Gastrocnemius medialis (tissue), 4 donors: ENCODE measurements around the gene GMNC.

Experiments
- POLR2A ChIP-seq, 2 donors: fragments of 450-650 bp; IDR thresholded peaks; one replicate each; pipeline ENCODE4 v1.6.1; 2017; ENCODE audit warnings: antibody characterized with exemption in 2 of 2, mild to moderate bottlenecking in 2 of 2, moderate library complexity in 2 of 2
- TF ChIP-seq, protein P1 (sequence below), 5 experiments: fragments of 450-650 bp in 3 of 5; fragments of 200-600 bp in 2 of 5; sonication (generic) in 2 of 5; IDR thresholded peaks in 4 of 5; conservative IDR thresholded peaks in 1 of 5; 1 replicate in 4 of 5; 2 replicates in 1 of 5; pipeline ENCODE4 v1.5.1; 2016 to 2019; ENCODE audit warnings: antibody characterized with exemption in 5 of 5, mild to moderate bottlenecking in 3 of 5, moderate library complexity in 3 of 5

GRCh38 chr3:190809351-190809750 is 53.1 kb downstream of the GMNC start:
- TF ChIP-seq, protein P1, sequence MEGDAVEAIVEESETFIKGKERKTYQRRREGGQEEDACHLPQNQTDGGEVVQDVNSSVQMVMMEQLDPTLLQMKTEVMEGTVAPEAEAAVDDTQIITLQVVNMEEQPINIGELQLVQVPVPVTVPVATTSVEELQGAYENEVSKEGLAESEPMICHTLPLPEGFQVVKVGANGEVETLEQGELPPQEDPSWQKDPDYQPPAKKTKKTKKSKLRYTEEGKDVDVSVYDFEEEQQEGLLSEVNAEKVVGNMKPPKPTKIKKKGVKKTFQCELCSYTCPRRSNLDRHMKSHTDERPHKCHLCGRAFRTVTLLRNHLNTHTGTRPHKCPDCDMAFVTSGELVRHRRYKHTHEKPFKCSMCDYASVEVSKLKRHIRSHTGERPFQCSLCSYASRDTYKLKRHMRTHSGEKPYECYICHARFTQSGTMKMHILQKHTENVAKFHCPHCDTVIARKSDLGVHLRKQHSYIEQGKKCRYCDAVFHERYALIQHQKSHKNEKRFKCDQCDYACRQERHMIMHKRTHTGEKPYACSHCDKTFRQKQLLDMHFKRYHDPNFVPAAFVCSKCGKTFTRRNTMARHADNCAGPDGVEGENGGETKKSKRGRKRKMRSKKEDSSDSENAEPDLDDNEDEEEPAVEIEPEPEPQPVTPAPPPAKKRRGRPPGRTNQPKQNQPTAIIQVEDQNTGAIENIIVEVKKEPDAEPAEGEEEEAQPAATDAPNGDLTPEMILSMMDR (IDR thresholded peaks at IDR 0.05 in 4 of 5, conservative IDR thresholded peaks at IDR 0.05 in 1 of 5), result no peak
- no peak for TF ChIP-seq POLR2A (IDR thresholded peaks at IDR 0.05)
